ENCODE results near the gene RALGPS2. TPM values are rescaled to one million over a fixed set of nuclear protein-coding genes. Genes with fewer than 3 reads are reported as not detected.

The RALGPS2 gene
- total and polyA plus RNA-seq, 9 of the 15 experiments (the other 6 are each of a cell fraction or from before 2014, with no cell fraction given): 0.28 to 6.5 (median 2.6) TPM

DNA sequence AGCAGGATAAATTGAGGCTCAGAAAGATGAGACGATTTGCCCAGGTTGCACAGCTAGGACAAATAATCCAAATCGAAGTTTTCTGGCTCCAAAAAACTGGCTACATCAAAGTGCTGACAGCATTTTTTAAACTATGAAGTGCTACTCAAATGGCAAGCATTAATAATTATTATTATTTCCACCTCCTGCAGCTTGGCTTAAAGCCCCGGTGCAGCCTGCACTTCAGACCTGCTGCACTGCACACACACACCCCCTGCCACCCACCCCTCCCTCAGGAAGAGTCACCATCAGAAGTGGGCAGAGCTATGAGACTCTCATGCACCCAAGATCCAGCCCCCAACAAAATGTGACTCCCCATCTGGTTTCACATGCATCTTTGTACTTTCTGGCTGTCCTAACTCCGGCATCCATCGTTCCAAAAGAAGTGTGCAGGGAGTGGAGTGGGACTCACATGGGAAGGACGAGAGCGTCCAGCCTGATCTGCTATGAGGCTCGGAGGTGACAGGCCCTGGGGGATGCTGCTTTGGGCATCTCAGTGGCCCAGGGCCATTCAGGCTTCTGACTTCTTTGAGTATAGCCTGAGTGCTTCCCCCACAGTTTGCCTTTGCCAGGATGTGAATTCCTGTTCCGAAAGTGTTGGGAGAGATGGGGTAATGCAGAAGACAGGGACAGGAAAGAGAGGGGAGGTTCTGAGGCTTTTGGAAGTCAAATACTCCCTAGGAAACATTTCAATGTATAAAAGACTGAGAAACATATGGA is 235.6 kb downstream of the RALGPS2 start:
- H3K4me1 ChIP-seq (replicated peaks in 1 of 2; ENCODE audit: control insufficient read depth in 2 of 2, insufficient read depth in 2 of 2, low read length in 2 of 2): peaks cover 0 to 3% of the 10 kb centered on the region in 2 experiments; a peak in 2 of 5 replicates
- no peaks in the 10 kb centered on the region for H3K9me1 ChIP-seq (ENCODE audit: control insufficient read depth, insufficient read depth, low read length)
- intact Hi-C loops (cut with micrococcal nuclease) (no loop called here), in situ Hi-C loops (cut with MboI) (no loop called here)
- no peak overlapping the region for H3K9ac ChIP-seq (ENCODE audit: insufficient read depth in 1 of 2, low read depth in 2 of 2, low read length in 2 of 2)
- H4K20me1 ChIP-seq (replicated peaks; ENCODE audit: control insufficient read depth, insufficient read depth, low read length): no peaks in the 10 kb centered on the region
- no peaks in the 10 kb centered on the region for H3K36me3 ChIP-seq (ENCODE audit: control insufficient read depth, insufficient read depth, low read length)
- H3K79me2 ChIP-seq (ENCODE audit: control insufficient read depth, insufficient read depth, low read length): no peaks in the 10 kb centered on the region
- no peaks in the 10 kb centered on the region for H3K9me3 ChIP-seq (replicated peaks; ENCODE audit: control insufficient read depth, insufficient read depth, low read depth, low read length)
- FAIRE-seq (no peak), DNase-seq (ENCODE audit: extremely low read depth in 1 of 4, low spot score in 3 of 4) (no peak), ATAC-seq (no peak)
- peaks cover 12 to 46% of the 10 kb centered on the region in 2 experiments; a peak in 4 of 5 replicates for H3K27me3 ChIP-seq (ENCODE audit: control insufficient read depth in 2 of 2, insufficient read depth in 2 of 2, low read length in 2 of 2)
- POLR2A ChIA-PET: no interaction called here
- H3K4me2 ChIP-seq (ENCODE audit: insufficient read depth, low read length): no peak overlapping the region
- no peak overlapping the region for H3K4me3 ChIP-seq
- 0% methylated on average over 9 of the region's 9 CpGs for WGBS (ENCODE audit: insufficient coverage, low coverage, missing lambda C conversion rate)
- CTCF ChIA-PET (ENCODE audit: low intra/inter-chr PET ratio): no interaction called here
- H3K27ac ChIP-seq (ENCODE audit: extremely low read depth, low read depth, low read length): no peak overlapping the region
- TF ChIP-seq, protein P1, sequence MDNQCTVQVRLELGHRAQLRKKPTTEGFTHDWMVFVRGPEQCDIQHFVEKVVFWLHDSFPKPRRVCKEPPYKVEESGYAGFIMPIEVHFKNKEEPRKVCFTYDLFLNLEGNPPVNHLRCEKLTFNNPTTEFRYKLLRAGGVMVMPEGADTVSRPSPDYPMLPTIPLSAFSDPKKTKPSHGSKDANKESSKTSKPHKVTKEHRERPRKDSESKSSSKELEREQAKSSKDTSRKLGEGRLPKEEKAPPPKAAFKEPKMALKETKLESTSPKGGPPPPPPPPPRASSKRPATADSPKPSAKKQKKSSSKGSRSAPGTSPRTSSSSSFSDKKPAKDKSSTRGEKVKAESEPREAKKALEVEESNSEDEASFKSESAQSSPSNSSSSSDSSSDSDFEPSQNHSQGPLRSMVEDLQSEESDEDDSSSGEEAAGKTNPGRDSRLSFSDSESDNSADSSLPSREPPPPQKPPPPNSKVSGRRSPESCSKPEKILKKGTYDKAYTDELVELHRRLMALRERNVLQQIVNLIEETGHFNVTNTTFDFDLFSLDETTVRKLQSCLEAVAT (IDR thresholded peaks at IDR 0.05): no peak
- peak; percentile 25 for TF ChIP-seq RBM25 (IDR thresholded peaks at IDR 0.05; ENCODE audit: low read depth, low read length, severe bottlenecking)
- no TSS peak for BruUV-seq (replicated peaks)
- no peak overlapping the region for H2AFZ ChIP-seq (ENCODE audit: low read depth, low read length)

DNA sequence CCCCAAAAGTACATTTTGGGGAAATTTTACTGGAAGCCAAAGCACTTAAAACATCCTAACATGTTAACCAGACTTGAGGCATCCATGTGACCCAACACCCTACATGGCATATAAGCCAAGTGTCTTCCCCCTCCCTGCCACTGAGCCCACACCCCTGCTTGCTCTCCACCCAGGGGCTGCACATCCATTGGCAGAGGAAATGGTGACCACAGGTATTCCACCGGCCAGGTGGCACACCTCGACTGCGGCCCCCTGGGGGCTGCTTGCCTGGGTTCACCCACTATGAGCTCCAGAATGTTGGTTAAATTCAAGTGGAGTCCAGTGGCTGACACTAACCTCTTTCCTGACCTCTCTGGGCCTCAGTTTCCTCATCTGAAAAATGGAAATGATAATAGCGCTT is 236.3 kb downstream of the RALGPS2 start:
- in situ Hi-C loops (cut with MboI): no loop called here
- Histone ChIP-seq H3K9me1 (ENCODE audit: control insufficient read depth, insufficient read depth, low read length) (no peaks in the 10 kb centered on the region), H3K4me1 (replicated peaks in 1 of 2; ENCODE audit: control insufficient read depth in 2 of 2, insufficient read depth in 2 of 2, low read length in 2 of 2) (peaks cover 0 to 3% of the 10 kb centered on the region in 2 experiments; a peak in 2 of 5 replicates), H4K20me1 (replicated peaks; ENCODE audit: control insufficient read depth, insufficient read depth, low read length) (no peaks in the 10 kb centered on the region), H3K27me3 (ENCODE audit: control insufficient read depth in 2 of 2, insufficient read depth in 2 of 2, low read length in 2 of 2) (peaks cover 8 to 40% of the 10 kb centered on the region in 2 experiments; a peak in 2 of 5 replicates), H3K9me3 (replicated peaks; ENCODE audit: control insufficient read depth, insufficient read depth, low read depth, low read length) (no peaks in the 10 kb centered on the region), H3K27ac (ENCODE audit: extremely low read depth, low read depth, low read length) (no peak overlapping the region), H3K4me2 (ENCODE audit: insufficient read depth, low read length) (no peak overlapping the region), H3K36me3 (ENCODE audit: control insufficient read depth, insufficient read depth, low read length) (no peaks in the 10 kb centered on the region), H3K9ac (ENCODE audit: insufficient read depth in 1 of 2, low read depth in 2 of 2, low read length in 2 of 2) (no peak overlapping the region), H3K79me2 (ENCODE audit: control insufficient read depth, insufficient read depth, low read length) (no peaks in the 10 kb centered on the region), H3K4me3 (no peak overlapping the region), H2AFZ (ENCODE audit: low read depth, low read length) (no peak overlapping the region)
- intact Hi-C loops (cut with micrococcal nuclease): no loop called here
- WGBS (ENCODE audit: insufficient coverage, low coverage, missing lambda C conversion rate): 2% methylated on average over 4 of the region's 4 CpGs
- BruUV-seq (replicated peaks): no TSS peak
- ATAC-seq (no peak), FAIRE-seq (no peak), DNase-seq (ENCODE audit: extremely low read depth in 1 of 4, low spot score in 3 of 4) (no peak)
- POLR2A ChIA-PET: interaction anchor here (0.7 kb wide), 1 partner anchor 8 kb away, joined by 3 read pairs; no protein-coding TSS in a partner anchor
- CTCF ChIA-PET (ENCODE audit: low intra/inter-chr PET ratio): no interaction called here
- TF ChIP-seq RCOR1 (IDR thresholded peaks at IDR 0.05; ENCODE audit: borderline replicate concordance in 1 of 2, low read depth in 2 of 2, low read length in 2 of 2) (no peak), ATF1 (CRISPR knock-in tag; IDR thresholded peaks at IDR 0.05) (no peak), ATF1 (tag; IDR thresholded peaks at IDR 0.05) (no peak), RBM39 (optimal IDR thresholded peaks at IDR 0.05; ENCODE audit: low read depth, low read length) (no peak), MAFK (IDR thresholded peaks at IDR 0.05; ENCODE audit: low read length) (no peak), SMAD4 (CRISPR knock-in tag; conservative IDR thresholded peaks at IDR 0.05) (no peak), RFX5 (IDR thresholded peaks at IDR 0.05; ENCODE audit: low read depth, low read length) (no peak)
